ENCODE data around the gene CDC42EP4. TPM values are rescaled to one million over a fixed set of nuclear protein-coding genes. Genes with fewer than 3 reads are reported as not detected.

CDC42EP4 gene
- total and polyA plus RNA-seq, 2 donors (not counting 1 experiment from before 2014, with no cell fraction given): 20.9 to 34.2 TPM

DNA sequence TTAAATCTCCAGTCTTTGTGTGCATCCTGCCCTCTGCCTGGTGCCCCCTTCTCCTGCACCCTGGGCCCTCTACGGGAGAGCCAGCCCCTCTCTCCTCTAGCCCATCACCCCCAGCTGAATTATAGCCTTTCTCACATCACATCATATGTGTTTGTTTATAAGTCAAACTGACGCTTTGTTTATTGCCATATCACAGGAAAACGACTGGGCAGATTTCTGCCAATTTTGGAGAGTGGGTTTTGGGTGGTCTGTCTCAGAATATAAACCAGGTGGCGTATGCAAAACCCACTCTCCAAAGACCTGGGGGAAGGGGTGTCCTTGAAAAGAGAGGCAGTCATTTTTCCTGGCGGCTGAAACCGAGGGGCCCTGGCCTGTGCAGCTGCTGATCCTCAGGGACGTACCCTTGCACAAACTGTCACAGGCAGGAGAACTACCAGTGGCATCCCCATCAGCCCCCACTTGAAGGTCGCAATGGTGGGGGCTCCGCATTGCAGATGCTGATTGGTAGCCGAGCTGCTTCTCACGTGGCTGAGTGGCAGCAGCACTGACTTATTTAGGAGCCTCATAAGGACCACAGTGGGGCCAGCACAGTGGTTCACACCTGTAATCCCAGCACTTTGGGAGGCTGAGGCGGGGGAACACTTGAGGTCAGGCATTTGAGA is 34.8 kb upstream of the CDC42EP4 start:
- no peaks in the 10 kb centered on the region for H3K27me3 ChIP-seq (ENCODE audit: control insufficient read depth, insufficient read depth, low read length)
- peaks cover 23% of the 10 kb centered on the region for H3K4me1 ChIP-seq (ENCODE audit: control insufficient read depth, extremely low read depth, insufficient read depth, low read length)
- TF ChIP-seq CTCF (conservative IDR thresholded peaks at IDR 0.05 in 1 of 2, IDR thresholded peaks at IDR 0.05 in 1 of 2; ENCODE audit: low read depth in 1 of 2, low read length in 2 of 2): no peak
- no peak for TF ChIP-seq EZH2 (IDR thresholded peaks at IDR 0.05; ENCODE audit: low read length, missing control alignments)
- H3K4me3 ChIP-seq (replicated peaks in 1 of 4; ENCODE audit: control extremely low read depth in 1 of 4, insufficient read depth in 1 of 4, low read depth in 3 of 4, low read length in 4 of 4): no peak overlapping the region
- H2AFZ ChIP-seq (ENCODE audit: low read length): no peak overlapping the region
- H3K36me3 ChIP-seq (ENCODE audit: control insufficient read depth, insufficient read depth, low read length): no peaks in the 10 kb centered on the region
- H3K9me3 ChIP-seq (ENCODE audit: control insufficient read depth, insufficient read depth, low read depth, low read length): no peaks in the 10 kb centered on the region
- H3K9ac ChIP-seq (ENCODE audit: insufficient read depth, low read length): no peak overlapping the region
- no peaks in the 10 kb centered on the region for H3K79me2 ChIP-seq (ENCODE audit: control insufficient read depth, insufficient read depth, low read length)
- H4K20me1 ChIP-seq (ENCODE audit: control insufficient read depth, extremely low read depth, insufficient read depth, low read length): no peaks in the 10 kb centered on the region
- H3K4me2 ChIP-seq (ENCODE audit: extremely low read depth, insufficient read depth, low read length): no peak overlapping the region
- no peak for DNase-seq (ENCODE audit: low read depth in 2 of 2)
- H3K27ac ChIP-seq (ENCODE audit: insufficient read depth, low read length): no peak overlapping the region

GRCh38 chr17:73343739-73344454 is 32.1 kb upstream of the CDC42EP4 start:
- H3K4me1 ChIP-seq (ENCODE audit: control insufficient read depth, extremely low read depth, insufficient read depth, low read length): peaks cover 27% of the 10 kb centered on the region
- H3K36me3 ChIP-seq (ENCODE audit: control insufficient read depth, insufficient read depth, low read length): no peaks in the 10 kb centered on the region
- H4K20me1 ChIP-seq (ENCODE audit: control insufficient read depth, extremely low read depth, insufficient read depth, low read length): no peaks in the 10 kb centered on the region
- no peak for DNase-seq (ENCODE audit: low read depth in 2 of 2)
- peak overlapping the region in 1 of 4 experiments; percentile 30 for H3K4me3 ChIP-seq (replicated peaks in 1 of 4; ENCODE audit: control extremely low read depth in 1 of 4, insufficient read depth in 1 of 4, low read depth in 3 of 4, low read length in 4 of 4)
- H2AFZ ChIP-seq (ENCODE audit: low read length): peak overlapping the region; percentile 37
- no peaks in the 10 kb centered on the region for H3K9me3 ChIP-seq (ENCODE audit: control insufficient read depth, insufficient read depth, low read depth, low read length)
- no peaks in the 10 kb centered on the region for H3K79me2 ChIP-seq (ENCODE audit: control insufficient read depth, insufficient read depth, low read length)
- TF ChIP-seq CTCF (conservative IDR thresholded peaks at IDR 0.05 in 1 of 2, IDR thresholded peaks at IDR 0.05 in 1 of 2; ENCODE audit: low read depth in 1 of 2, low read length in 2 of 2) (no peak), EZH2 (IDR thresholded peaks at IDR 0.05; ENCODE audit: low read length, missing control alignments) (no peak)
- H3K27ac ChIP-seq (ENCODE audit: insufficient read depth, low read length): peak overlapping the region; percentile 27
- peak overlapping the region; percentile 38 for H3K4me2 ChIP-seq (ENCODE audit: extremely low read depth, insufficient read depth, low read length)
- H3K27me3 ChIP-seq (ENCODE audit: control insufficient read depth, insufficient read depth, low read length): no peaks in the 10 kb centered on the region
- H3K9ac ChIP-seq (ENCODE audit: insufficient read depth, low read length): no peak overlapping the region

DNA sequence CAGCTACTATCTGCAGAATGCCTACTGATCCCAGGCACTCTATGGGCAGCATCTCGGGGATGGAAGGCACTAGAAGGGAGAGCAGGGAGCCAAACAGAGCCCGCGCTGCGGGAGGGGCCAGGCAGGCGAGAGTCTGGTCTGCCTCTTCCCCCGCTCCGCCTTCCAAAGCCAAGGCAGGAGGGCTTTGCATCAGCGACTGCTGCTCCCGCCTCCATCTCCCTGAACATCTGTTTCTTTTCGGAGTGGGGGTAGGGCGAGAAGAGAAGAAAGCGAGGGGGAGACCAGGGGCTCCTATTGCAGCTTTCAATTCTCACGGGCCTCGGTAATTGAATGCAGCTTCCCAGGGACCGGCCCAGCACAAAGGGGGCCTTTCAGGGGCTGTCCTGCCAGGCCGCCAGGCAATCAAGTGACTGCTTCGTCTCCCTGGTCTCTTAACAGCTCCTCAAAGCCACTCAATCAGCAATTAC is 31.4 kb upstream of the CDC42EP4 start:
- H3K27ac ChIP-seq (ENCODE audit: insufficient read depth, low read length): peak overlapping the region; percentile 27
- peak overlapping the region in 1 of 4 experiments; percentile 34 for H3K4me3 ChIP-seq (replicated peaks in 1 of 4; ENCODE audit: control extremely low read depth in 1 of 4, insufficient read depth in 1 of 4, low read depth in 3 of 4, low read length in 4 of 4)
- H3K9me3 ChIP-seq (ENCODE audit: control insufficient read depth, insufficient read depth, low read depth, low read length): no peaks in the 10 kb centered on the region
- peaks cover 31% of the 10 kb centered on the region for H3K4me1 ChIP-seq (ENCODE audit: control insufficient read depth, extremely low read depth, insufficient read depth, low read length)
- no peaks in the 10 kb centered on the region for H3K27me3 ChIP-seq (ENCODE audit: control insufficient read depth, insufficient read depth, low read length)
- TF ChIP-seq EZH2 (IDR thresholded peaks at IDR 0.05; ENCODE audit: low read length, missing control alignments) (no peak), CTCF (conservative IDR thresholded peaks at IDR 0.05 in 1 of 2, IDR thresholded peaks at IDR 0.05 in 1 of 2; ENCODE audit: low read depth in 1 of 2, low read length in 2 of 2) (no peak)
- H4K20me1 ChIP-seq (ENCODE audit: control insufficient read depth, extremely low read depth, insufficient read depth, low read length): no peaks in the 10 kb centered on the region
- DNase-seq (ENCODE audit: low read depth in 2 of 2): peak; percentile 84 to 86
- H2AFZ ChIP-seq (ENCODE audit: low read length): peak overlapping the region; percentile 37
- H3K9ac ChIP-seq (ENCODE audit: insufficient read depth, low read length): no peak overlapping the region
- H3K36me3 ChIP-seq (ENCODE audit: control insufficient read depth, insufficient read depth, low read length): no peaks in the 10 kb centered on the region
- peak overlapping the region; percentile 38 for H3K4me2 ChIP-seq (ENCODE audit: extremely low read depth, insufficient read depth, low read length)
- H3K79me2 ChIP-seq (ENCODE audit: control insufficient read depth, insufficient read depth, low read length): no peaks in the 10 kb centered on the region

All from fibroblast of lung (primary cell).